ENCODE measurements around the gene CADM2. TPM values are rescaled to one million over a fixed set of nuclear protein-coding genes. Genes with fewer than 3 reads are reported as not detected.

Gene CADM2
- total and polyA plus RNA-seq, 2 donors (not counting 3 experiments of a cell fraction or from before 2014, with no cell fraction given) = not detected

DNA sequence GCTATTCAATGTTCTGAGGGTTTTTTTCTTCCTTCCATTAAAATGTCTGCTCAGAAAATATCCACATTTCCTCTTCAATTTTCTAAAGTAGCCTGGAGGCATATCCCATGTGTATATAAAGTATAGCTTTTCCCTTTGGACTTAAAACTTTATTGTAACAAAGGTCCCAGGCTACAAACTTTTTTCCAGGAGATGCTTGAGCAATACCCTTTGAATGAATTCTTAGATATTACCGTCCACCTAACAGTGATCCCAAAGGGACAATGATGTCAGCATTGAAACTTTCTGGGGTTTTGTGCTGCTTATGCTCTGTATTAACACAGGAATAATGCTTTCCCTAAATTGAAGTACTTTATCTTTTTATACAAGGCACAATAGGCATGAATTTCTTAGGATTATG, 525.2 kb downstream of the CADM2 start:
- Histone ChIP-seq H3K27me3 (ENCODE audit: control insufficient read depth in 2 of 2, insufficient read depth in 2 of 2, low read length in 2 of 2) (no peaks in the 10 kb centered on the region), H4K20me1 (replicated peaks; ENCODE audit: control insufficient read depth, extremely low read depth, insufficient read depth, low read length) (no peaks in the 10 kb centered on the region), H3K9me3 (replicated peaks; ENCODE audit: control insufficient read depth, insufficient read depth, low read length) (no peaks in the 10 kb centered on the region), H3K36me3 (ENCODE audit: control insufficient read depth in 2 of 2, extremely low read depth in 1 of 2, insufficient read depth in 2 of 2, low read length in 2 of 2) (no peaks in the 10 kb centered on the region), H2AFZ (ENCODE audit: low read depth, low read length) (no peak overlapping the region), H3K27ac (ENCODE audit: insufficient read depth, low read depth, low read length) (no peak overlapping the region), H3K4me1 (ENCODE audit: control insufficient read depth, extremely low read depth, insufficient read depth, low read length) (no peaks in the 10 kb centered on the region), H3K9ac (replicated peaks; ENCODE audit: extremely low read depth, insufficient read depth, low read length) (no peak overlapping the region), H3K4me3 (replicated peaks in 1 of 3; ENCODE audit: insufficient read depth in 1 of 3, low read depth in 1 of 3, low read length in 3 of 3) (no peak overlapping the region), H3K9me1 (replicated peaks; ENCODE audit: control insufficient read depth, extremely low read depth, insufficient read depth, low read length) (no peaks in the 10 kb centered on the region), H3K79me2 (ENCODE audit: control insufficient read depth, insufficient read depth, low read length) (no peaks in the 10 kb centered on the region), H3K4me2 (ENCODE audit: insufficient read depth, low read length) (no peak overlapping the region)
- DNase-seq (ENCODE audit: low read depth, low spot score) (no peak), FAIRE-seq (no peak)
- intact Hi-C loops (cut with micrococcal nuclease) (no loop called here), dilution Hi-C loops (cut with MboI; ENCODE audit: extremely low pct_ligation_motif_present, low sequenced_read_pairs) (no loop called here)
- POLR2A ChIA-PET = no interaction called here
- CTCF ChIA-PET = no interaction called here
- TF ChIP-seq MYC (IDR thresholded peaks at IDR 0.05; ENCODE audit: low read depth, low read length) (no peak), JUN (IDR thresholded peaks at IDR 0.05; ENCODE audit: borderline replicate concordance, insufficient read depth, insufficient read length, low read depth) (no peak), FOS (IDR thresholded peaks at IDR 0.05; ENCODE audit: borderline replicate concordance, insufficient read depth, low read length) (no peak), GATA2 (IDR thresholded peaks at IDR 0.05; ENCODE audit: insufficient read depth, insufficient read length, low read depth, low read length) (no peak), POLR2A (IDR thresholded peaks at IDR 0.05; ENCODE audit: low read depth, low read length) (no peak), EZH2 (IDR thresholded peaks at IDR 0.05; ENCODE audit: borderline replicate concordance, low read depth, low read length, severe bottlenecking) (no peak), POLR2AphosphoS5 (IDR thresholded peaks at IDR 0.05; ENCODE audit: insufficient read depth, low read depth, low read length) (no peak)
- TF ChIP-seq, protein P1, sequence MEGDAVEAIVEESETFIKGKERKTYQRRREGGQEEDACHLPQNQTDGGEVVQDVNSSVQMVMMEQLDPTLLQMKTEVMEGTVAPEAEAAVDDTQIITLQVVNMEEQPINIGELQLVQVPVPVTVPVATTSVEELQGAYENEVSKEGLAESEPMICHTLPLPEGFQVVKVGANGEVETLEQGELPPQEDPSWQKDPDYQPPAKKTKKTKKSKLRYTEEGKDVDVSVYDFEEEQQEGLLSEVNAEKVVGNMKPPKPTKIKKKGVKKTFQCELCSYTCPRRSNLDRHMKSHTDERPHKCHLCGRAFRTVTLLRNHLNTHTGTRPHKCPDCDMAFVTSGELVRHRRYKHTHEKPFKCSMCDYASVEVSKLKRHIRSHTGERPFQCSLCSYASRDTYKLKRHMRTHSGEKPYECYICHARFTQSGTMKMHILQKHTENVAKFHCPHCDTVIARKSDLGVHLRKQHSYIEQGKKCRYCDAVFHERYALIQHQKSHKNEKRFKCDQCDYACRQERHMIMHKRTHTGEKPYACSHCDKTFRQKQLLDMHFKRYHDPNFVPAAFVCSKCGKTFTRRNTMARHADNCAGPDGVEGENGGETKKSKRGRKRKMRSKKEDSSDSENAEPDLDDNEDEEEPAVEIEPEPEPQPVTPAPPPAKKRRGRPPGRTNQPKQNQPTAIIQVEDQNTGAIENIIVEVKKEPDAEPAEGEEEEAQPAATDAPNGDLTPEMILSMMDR (IDR thresholded peaks at IDR 0.05; ENCODE audit: extremely low read depth in 1 of 2, insufficient read depth in 1 of 2, low read depth in 1 of 2, low read length in 2 of 2) = no peak
- TF ChIP-seq, protein P2, sequence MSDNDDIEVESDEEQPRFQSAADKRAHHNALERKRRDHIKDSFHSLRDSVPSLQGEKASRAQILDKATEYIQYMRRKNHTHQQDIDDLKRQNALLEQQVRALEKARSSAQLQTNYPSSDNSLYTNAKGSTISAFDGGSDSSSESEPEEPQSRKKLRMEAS (IDR thresholded peaks at IDR 0.05; ENCODE audit: insufficient read depth, insufficient read length) = no peak
- no TSS peak for BruUV-seq (replicated peaks)
